Measurements from ENCODE around the gene GUCY2F.

Gene GUCY2F

GRCh38 chrX:109481986-109482385 lies at the start of gene GUCY2F:
GUCY2F (minus strand) TSS chrX:109482086; CDS start chrX:109475936, 6,150 bp downstream.
- DNase-seq (ENCODE audit: low spot score) = no peak

- no peak for DNase-seq (ENCODE audit: low spot score)
Observed at GRCh38 chrX:109519001-109519400, 37.1 kb upstream of the GUCY2F start.

- DNase-seq (ENCODE audit: low spot score) = no peak
Observed at GRCh38 chrX:109511113-109511512, 29.2 kb upstream of the GUCY2F start.

GRCh38 chrX:109508915-109509314 lies 27.0 kb upstream of the GUCY2F start:
- no peak for DNase-seq (ENCODE audit: low spot score)

GRCh38 chrX:109501176-109501575 lies 19.3 kb upstream of the GUCY2F start:
- no peak for DNase-seq (ENCODE audit: low spot score)

- DNase-seq (ENCODE audit: low spot score) = no peak
Observed at GRCh38 chrX:109498434-109498833, 16.5 kb upstream of the GUCY2F start.

GRCh38 chrX:109489174-109489573 lies 7.3 kb upstream of the GUCY2F start:
- DNase-seq (ENCODE audit: low spot score) = no peak

- DNase-seq (ENCODE audit: low spot score) = peak; percentile 76
Observed at GRCh38 chrX:109487640-109488039, 5.8 kb upstream of the GUCY2F start.

GRCh38 chrX:109485470-109486340 lies 3.8 kb upstream of the GUCY2F start:
- DNase-seq (ENCODE audit: low spot score) = peak; percentile 77

- no peak for DNase-seq (ENCODE audit: low spot score)
Observed at GRCh38 chrX:109484886-109485285, 3.0 kb upstream of the GUCY2F start.

GRCh38 chrX:109475174-109475891 lies 6.6 kb downstream of the GUCY2F start:
- no peak for DNase-seq (ENCODE audit: low spot score)

- peak; percentile 65 for DNase-seq (ENCODE audit: low spot score)
Observed at GRCh38 chrX:109472939-109473735, 8.7 kb downstream of the GUCY2F start.

- DNase-seq (ENCODE audit: low spot score) = no peak
Observed at GRCh38 chrX:109464231-109464630, 17.7 kb downstream of the GUCY2F start.

GRCh38 chrX:109463784-109464183 lies 18.1 kb downstream of the GUCY2F start:
- no peak for DNase-seq (ENCODE audit: low spot score)

GRCh38 chrX:109448282-109448938 lies 33.5 kb downstream of the GUCY2F start:
- no peak for DNase-seq (ENCODE audit: low spot score)

GRCh38 chrX:109441266-109441665 lies 40.6 kb downstream of the GUCY2F start:
- no peak for DNase-seq (ENCODE audit: low spot score)

GRCh38 chrX:109440475-109440874 lies 41.4 kb downstream of the GUCY2F start:
- DNase-seq (ENCODE audit: low spot score) = peak; percentile 7

- no peak for DNase-seq (ENCODE audit: low spot score)
Observed at GRCh38 chrX:109409181-109409580, 72.7 kb downstream of the GUCY2F start.

GRCh38 chrX:109403922-109404321 lies 78.0 kb downstream of the GUCY2F start:
- no peak for DNase-seq (ENCODE audit: low spot score)

- no peak for DNase-seq (ENCODE audit: low spot score)
Observed at GRCh38 chrX:109399831-109400230, 82.1 kb downstream of the GUCY2F start.

GRCh38 chrX:109398833-109399232 lies 83.1 kb downstream of the GUCY2F start:
- no peak for DNase-seq (ENCODE audit: low spot score)

GRCh38 chrX:109398061-109398460 lies 83.8 kb downstream of the GUCY2F start:
- no peak for DNase-seq (ENCODE audit: low spot score)
